WTC11 (cell line): ENCODE measurements around the gene LVRN. TPM values are rescaled to one million over a fixed set of nuclear protein-coding genes. Genes with fewer than 3 reads are reported as not detected.

Source experiments
- ATAC-seq: fragments of 200-7000 bp; cut with Tn5 transposase; 2 replicates; pipeline ENCODE4 v1.10.0; 2021; ENCODE audit warnings: mild to moderate bottlenecking, moderate library complexity
- CTCF ChIA-PET: fragments of 300-600 bp; sonication (Branson Sonifier 250); formaldehyde crosslinking; loops from one replicate; lab custom pipeline; 2021; ENCODE audit warnings: antibody characterized with exemption; lab: Charles Lee
- POLR2A ChIA-PET: fragments of 350-600 bp; sonication (Branson Sonifier 250); formaldehyde crosslinking; loops from one replicate; lab custom pipeline; 2021; ENCODE audit warnings: antibody characterized with exemption; lab: Charles Lee
- DNase-seq: peaks from one replicate; pipeline ENCODE4 v3.0.0; 2021; ENCODE audit warnings: low spot score
- H3K27ac Mint-ChIP-seq: 2 replicates; pipeline ENCODE4 v1.8.0; 2021; ENCODE audit warnings: mixed read lengths
- H3K27me3 Mint-ChIP-seq: 2 replicates; pipeline ENCODE4 v1.8.0; 2021; ENCODE audit warnings: low read depth, mild to moderate bottlenecking, moderate library complexity, mixed read lengths
- H3K36me3 Mint-ChIP-seq: 2 replicates; pipeline ENCODE4 v1.8.0; 2021; ENCODE audit warnings: mixed read lengths
- H3K4me1 Mint-ChIP-seq: 2 replicates; pipeline ENCODE4 v1.8.0; 2022; ENCODE audit warnings: mixed read lengths
- H3K4me3 Mint-ChIP-seq: 2 replicates; pipeline ENCODE4 v1.8.0; 2021; ENCODE audit warnings: mild to moderate bottlenecking, moderate library complexity, mixed read lengths
- H3K9me3 Mint-ChIP-seq: 2 replicates; pipeline ENCODE4 v1.8.0; 2021; ENCODE audit warnings: mixed read lengths
- CREM ChIP-seq: sonication (generic); formaldehyde crosslinking; IDR thresholded peaks from 2 replicates; pipeline ENCODE4 v1.8.1; 2022; ENCODE audit warnings: mild to moderate bottlenecking, missing genetic modification reagents, moderate library complexity
- ESRRA ChIP-seq: sonication (generic); formaldehyde crosslinking; IDR thresholded peaks from 2 replicates; pipeline ENCODE4 v1.8.1; 2022; ENCODE audit warnings: mild to moderate bottlenecking, missing genetic modification reagents, borderline replicate concordance
- FOXP1 ChIP-seq: sonication (generic); formaldehyde crosslinking; IDR thresholded peaks from 2 replicates; pipeline ENCODE4 v1.8.0; 2022; ENCODE audit warnings: missing genetic modification reagents, mild to moderate bottlenecking, moderate library complexity, borderline replicate concordance
- NFE2L1 ChIP-seq: sonication (generic); formaldehyde crosslinking; IDR thresholded peaks from 2 replicates; pipeline ENCODE4 v1.8.1; 2023; ENCODE audit warnings: missing genetic modification reagents
- SOX15 ChIP-seq: fragments of 250-450 bp; sonication (Bioruptor Pico); IDR thresholded peaks from 2 replicates; pipeline ENCODE4 v1.9.0; 2021; ENCODE audit warnings: mild to moderate bottlenecking
- TEAD4 ChIP-seq: sonication (generic); formaldehyde crosslinking; IDR thresholded peaks from 2 replicates; pipeline ENCODE4 v1.8.0; 2022; ENCODE audit warnings: mild to moderate bottlenecking, missing genetic modification reagents
- TP53 ChIP-seq: sonication (generic); formaldehyde crosslinking; IDR thresholded peaks from 2 replicates; pipeline ENCODE4 v1.8.1; 2023; ENCODE audit warnings: mild to moderate bottlenecking, missing genetic modification reagents
- total RNA-seq: library from RNA; stranded (reverse); gene quantifications from 3 replicates; pipeline ENCODE4 v1.2.3, GENCODE V29; 2021
- TF ChIP-seq, protein P1 (sequence below): sonication (generic); formaldehyde crosslinking; IDR thresholded peaks from 2 replicates; pipeline ENCODE4 v1.8.0; 2023; ENCODE audit warnings: missing genetic modification reagents
- TF ChIP-seq, protein P2 (sequence below): fragments of 250-450 bp; sonication (Bioruptor Pico); IDR thresholded peaks from 2 replicates; pipeline ENCODE4 v1.8.0; 2021; ENCODE audit warnings: mild to moderate bottlenecking
- TF ChIP-seq, protein P3 (sequence below): fragments of 200-600 bp; IDR thresholded peaks from 2 replicates; pipeline ENCODE4 v1.8.0; 2022; ENCODE audit warnings: antibody characterized with exemption
- TF ChIP-seq, protein P4 (sequence below): sonication (generic); formaldehyde crosslinking; IDR thresholded peaks from 2 replicates; pipeline ENCODE4 v1.8.1; 2022; ENCODE audit warnings: mild to moderate bottlenecking, missing genetic modification reagents, moderate library complexity, borderline replicate concordance
- TF ChIP-seq, protein P5 (sequence below): sonication (generic); formaldehyde crosslinking; IDR thresholded peaks from 2 replicates; pipeline ENCODE4 v1.8.1; 2022; ENCODE audit warnings: missing genetic modification reagents, borderline replicate concordance
- TF ChIP-seq, protein P6 (sequence below): fragments of 250-450 bp; sonication (Bioruptor Pico); conservative IDR thresholded peaks from 2 replicates; pipeline ENCODE4 v1.9.0; 2021; ENCODE audit warnings: mild to moderate bottlenecking
- TF ChIP-seq, protein P7 (sequence below): sonication (generic); formaldehyde crosslinking; IDR thresholded peaks from 2 replicates; pipeline ENCODE4 v1.8.1; 2023; ENCODE audit warnings: mild to moderate bottlenecking, missing genetic modification reagents, moderate library complexity
- TF ChIP-seq, protein P8 (sequence below): fragments of 250-450 bp; sonication (Bioruptor Pico); IDR thresholded peaks from 2 replicates; pipeline ENCODE4 v1.9.0; 2021; ENCODE audit warnings: mild to moderate bottlenecking
- TF ChIP-seq, protein P9 (sequence below): sonication (generic); formaldehyde crosslinking; IDR thresholded peaks from 2 replicates; pipeline ENCODE4 v1.8.1; 2022; ENCODE audit warnings: low read depth, missing genetic modification reagents, borderline replicate concordance

Gene LVRN
- total RNA-seq, 1 experiment from 2014 or later = 0.13 TPM

DNA sequence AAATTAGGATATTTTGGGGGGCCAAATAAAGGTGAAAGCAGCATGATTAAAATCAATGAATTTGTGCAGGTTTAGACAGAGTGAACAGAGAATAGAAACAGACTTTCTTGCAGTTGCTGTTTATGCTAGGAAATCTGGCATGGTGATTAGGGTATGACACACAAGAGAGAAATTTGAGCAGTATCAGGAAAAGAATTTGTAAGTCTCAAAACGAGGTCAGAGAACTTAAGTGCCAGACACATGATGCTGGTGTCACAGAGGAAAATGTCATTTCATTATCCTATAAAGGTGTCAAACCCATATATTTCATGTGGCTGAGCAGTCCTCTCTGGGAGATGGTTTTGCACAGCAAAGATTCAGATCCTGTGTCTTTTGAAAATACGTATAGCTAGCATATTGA is 15.7 kb downstream of the LVRN start:
- no peaks in the 10 kb centered on the region for H3K4me1 Mint-ChIP-seq
- TF ChIP-seq FOXP1 (no peak), NFE2L1 (CRISPR knock-in tag) (no peak), CREM (CRISPR knock-in tag) (no peak), SOX15 (CRISPR knock-in tag) (no peak), ESRRA (CRISPR knock-in tag) (no peak), TP53 (CRISPR knock-in tag) (no peak)
- TF ChIP-seq, protein P1, sequence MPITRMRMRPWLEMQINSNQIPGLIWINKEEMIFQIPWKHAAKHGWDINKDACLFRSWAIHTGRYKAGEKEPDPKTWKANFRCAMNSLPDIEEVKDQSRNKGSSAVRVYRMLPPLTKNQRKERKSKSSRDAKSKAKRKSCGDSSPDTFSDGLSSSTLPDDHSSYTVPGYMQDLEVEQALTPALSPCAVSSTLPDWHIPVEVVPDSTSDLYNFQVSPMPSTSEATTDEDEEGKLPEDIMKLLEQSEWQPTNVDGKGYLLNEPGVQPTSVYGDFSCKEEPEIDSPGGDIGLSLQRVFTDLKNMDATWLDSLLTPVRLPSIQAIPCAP = no peak
- TF ChIP-seq, protein P2, sequence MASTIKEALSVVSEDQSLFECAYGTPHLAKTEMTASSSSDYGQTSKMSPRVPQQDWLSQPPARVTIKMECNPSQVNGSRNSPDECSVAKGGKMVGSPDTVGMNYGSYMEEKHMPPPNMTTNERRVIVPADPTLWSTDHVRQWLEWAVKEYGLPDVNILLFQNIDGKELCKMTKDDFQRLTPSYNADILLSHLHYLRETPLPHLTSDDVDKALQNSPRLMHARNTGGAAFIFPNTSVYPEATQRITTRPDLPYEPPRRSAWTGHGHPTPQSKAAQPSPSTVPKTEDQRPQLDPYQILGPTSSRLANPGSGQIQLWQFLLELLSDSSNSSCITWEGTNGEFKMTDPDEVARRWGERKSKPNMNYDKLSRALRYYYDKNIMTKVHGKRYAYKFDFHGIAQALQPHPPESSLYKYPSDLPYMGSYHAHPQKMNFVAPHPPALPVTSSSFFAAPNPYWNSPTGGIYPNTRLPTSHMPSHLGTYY = no peak
- TF ChIP-seq, protein P3, sequence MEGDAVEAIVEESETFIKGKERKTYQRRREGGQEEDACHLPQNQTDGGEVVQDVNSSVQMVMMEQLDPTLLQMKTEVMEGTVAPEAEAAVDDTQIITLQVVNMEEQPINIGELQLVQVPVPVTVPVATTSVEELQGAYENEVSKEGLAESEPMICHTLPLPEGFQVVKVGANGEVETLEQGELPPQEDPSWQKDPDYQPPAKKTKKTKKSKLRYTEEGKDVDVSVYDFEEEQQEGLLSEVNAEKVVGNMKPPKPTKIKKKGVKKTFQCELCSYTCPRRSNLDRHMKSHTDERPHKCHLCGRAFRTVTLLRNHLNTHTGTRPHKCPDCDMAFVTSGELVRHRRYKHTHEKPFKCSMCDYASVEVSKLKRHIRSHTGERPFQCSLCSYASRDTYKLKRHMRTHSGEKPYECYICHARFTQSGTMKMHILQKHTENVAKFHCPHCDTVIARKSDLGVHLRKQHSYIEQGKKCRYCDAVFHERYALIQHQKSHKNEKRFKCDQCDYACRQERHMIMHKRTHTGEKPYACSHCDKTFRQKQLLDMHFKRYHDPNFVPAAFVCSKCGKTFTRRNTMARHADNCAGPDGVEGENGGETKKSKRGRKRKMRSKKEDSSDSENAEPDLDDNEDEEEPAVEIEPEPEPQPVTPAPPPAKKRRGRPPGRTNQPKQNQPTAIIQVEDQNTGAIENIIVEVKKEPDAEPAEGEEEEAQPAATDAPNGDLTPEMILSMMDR = no peak
- TF ChIP-seq, protein P4, sequence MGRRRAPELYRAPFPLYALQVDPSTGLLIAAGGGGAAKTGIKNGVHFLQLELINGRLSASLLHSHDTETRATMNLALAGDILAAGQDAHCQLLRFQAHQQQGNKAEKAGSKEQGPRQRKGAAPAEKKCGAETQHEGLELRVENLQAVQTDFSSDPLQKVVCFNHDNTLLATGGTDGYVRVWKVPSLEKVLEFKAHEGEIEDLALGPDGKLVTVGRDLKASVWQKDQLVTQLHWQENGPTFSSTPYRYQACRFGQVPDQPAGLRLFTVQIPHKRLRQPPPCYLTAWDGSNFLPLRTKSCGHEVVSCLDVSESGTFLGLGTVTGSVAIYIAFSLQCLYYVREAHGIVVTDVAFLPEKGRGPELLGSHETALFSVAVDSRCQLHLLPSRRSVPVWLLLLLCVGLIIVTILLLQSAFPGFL (CRISPR knock-in tag) = no peak
- TF ChIP-seq, protein P5, sequence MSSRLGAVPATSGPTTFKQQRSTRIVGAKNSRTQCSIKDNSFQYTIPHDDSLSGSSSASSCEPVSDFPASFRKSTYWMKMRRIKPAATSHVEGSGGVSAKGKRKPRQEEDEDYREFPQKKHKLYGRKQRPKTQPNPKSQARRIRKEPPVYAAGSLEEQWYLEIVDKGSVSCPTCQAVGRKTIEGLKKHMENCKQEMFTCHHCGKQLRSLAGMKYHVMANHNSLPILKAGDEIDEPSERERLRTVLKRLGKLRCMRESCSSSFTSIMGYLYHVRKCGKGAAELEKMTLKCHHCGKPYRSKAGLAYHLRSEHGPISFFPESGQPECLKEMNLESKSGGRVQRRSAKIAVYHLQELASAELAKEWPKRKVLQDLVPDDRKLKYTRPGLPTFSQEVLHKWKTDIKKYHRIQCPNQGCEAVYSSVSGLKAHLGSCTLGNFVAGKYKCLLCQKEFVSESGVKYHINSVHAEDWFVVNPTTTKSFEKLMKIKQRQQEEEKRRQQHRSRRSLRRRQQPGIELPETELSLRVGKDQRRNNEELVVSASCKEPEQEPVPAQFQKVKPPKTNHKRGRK (CRISPR knock-in tag) = no peak
- TF ChIP-seq, protein P6, sequence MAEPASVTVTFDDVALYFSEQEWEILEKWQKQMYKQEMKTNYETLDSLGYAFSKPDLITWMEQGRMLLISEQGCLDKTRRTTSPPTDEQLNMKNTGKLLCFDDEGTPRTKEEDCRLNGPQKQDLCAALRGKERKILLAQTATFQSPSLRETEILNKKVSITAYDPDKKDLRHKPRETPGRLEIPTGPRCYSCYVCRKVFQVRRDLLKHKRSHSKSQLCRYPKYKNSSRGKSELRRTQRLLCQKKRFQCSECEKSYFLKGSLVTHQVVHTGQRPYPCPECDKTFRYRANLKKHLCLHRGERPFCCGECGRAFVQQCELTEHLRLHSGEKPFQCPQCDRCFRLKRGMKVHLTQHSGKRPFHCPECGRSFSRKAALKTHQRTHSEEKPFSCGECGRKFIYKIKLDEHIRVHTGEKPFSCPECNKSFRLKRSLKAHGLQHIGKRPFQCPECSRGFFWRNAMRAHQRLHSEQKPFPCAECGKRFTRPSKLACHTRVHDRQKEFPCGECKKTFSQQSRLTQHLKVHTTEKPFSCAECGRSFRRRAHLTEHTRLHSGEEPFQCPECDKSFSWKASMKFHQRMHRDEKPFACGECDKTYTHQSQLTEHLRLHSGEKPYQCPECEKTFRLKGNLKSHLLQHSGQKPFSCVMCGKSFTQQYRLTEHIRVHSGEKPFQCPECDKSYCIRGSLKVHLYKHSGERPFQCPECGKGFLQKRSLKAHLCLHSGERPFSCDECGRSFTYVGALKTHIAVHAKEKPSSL (CRISPR knock-in tag) = no peak
- TF ChIP-seq, protein P7, sequence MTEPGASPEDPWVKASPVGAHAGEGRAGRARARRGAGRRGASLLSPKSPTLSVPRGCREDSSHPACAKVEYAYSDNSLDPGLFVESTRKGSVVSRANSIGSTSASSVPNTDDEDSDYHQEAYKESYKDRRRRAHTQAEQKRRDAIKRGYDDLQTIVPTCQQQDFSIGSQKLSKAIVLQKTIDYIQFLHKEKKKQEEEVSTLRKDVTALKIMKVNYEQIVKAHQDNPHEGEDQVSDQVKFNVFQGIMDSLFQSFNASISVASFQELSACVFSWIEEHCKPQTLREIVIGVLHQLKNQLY (CRISPR knock-in tag) = no peak
- TF ChIP-seq, all 79 proteins: peak for 0
- no peak overlapping the region for H3K4me3 Mint-ChIP-seq
- no peaks in the 10 kb centered on the region for H3K27me3 Mint-ChIP-seq
- no peaks in the 10 kb centered on the region for H3K9me3 Mint-ChIP-seq
- no peak for ATAC-seq
- no peaks in the 10 kb centered on the region for H3K36me3 Mint-ChIP-seq
- ChIA-PET POLR2A (no interaction called here), CTCF (no interaction called here)
- no peak overlapping the region for H3K27ac Mint-ChIP-seq
- DNase-seq = no peak

DNA sequence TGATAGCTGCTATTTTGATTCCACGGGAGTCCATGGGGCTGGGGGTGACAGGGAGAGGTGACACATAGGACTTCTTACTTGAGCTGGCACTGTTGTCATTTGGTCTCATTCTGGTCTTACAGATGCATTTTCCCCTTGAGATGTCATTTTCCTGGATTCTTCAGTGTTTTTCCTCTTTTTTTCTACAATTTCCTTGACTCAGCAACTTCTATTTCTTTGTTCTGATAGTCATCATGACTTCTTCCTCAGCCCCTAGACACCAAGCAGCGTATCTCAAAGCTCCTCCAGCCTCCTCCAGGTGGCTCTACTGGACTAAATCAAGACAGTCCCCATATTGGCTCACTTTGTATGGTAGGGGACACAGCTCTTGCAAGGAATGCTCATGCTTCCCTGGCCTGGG is 16.5 kb downstream of the LVRN start:
- H3K27ac Mint-ChIP-seq = no peak overlapping the region
- POLR2A ChIA-PET = no interaction called here
- TF ChIP-seq TP53 (CRISPR knock-in tag) (no peak), TEAD4 (CRISPR knock-in tag) (no peak)
- TF ChIP-seq, protein P8, sequence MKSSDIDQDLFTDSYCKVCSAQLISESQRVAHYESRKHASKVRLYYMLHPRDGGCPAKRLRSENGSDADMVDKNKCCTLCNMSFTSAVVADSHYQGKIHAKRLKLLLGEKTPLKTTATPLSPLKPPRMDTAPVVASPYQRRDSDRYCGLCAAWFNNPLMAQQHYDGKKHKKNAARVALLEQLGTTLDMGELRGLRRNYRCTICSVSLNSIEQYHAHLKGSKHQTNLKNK (CRISPR knock-in tag) = no peak
- TF ChIP-seq, protein P9, sequence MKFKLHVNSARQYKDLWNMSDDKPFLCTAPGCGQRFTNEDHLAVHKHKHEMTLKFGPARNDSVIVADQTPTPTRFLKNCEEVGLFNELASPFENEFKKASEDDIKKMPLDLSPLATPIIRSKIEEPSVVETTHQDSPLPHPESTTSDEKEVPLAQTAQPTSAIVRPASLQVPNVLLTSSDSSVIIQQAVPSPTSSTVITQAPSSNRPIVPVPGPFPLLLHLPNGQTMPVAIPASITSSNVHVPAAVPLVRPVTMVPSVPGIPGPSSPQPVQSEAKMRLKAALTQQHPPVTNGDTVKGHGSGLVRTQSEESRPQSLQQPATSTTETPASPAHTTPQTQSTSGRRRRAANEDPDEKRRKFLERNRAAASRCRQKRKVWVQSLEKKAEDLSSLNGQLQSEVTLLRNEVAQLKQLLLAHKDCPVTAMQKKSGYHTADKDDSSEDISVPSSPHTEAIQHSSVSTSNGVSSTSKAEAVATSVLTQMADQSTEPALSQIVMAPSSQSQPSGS = no peak
- TF ChIP-seq, protein P2 = no peak

More for the DNA sequence above, 16.5 kb downstream of the LVRN start:
- ATAC-seq (peak; percentile 48; the same call in 1 of the 2 replicates), DNase-seq (no peak)
- no peaks in the 10 kb centered on the region for H3K27me3 Mint-ChIP-seq
- CTCF ChIA-PET = interaction anchor here (0.8 kb wide), 1 partner anchor 91 kb away, joined by 3 read pairs; no protein-coding TSS in a partner anchor
- H3K4me3 Mint-ChIP-seq = no peak overlapping the region
- no peaks in the 10 kb centered on the region for H3K4me1 Mint-ChIP-seq
- H3K36me3 Mint-ChIP-seq = no peaks in the 10 kb centered on the region
- H3K9me3 Mint-ChIP-seq = no peaks in the 10 kb centered on the region
